GM21619 (cell line): ENCODE results near the gene HRCT1.
"Not testable (repeated sequence)": the region's sequence is repeated elsewhere in the genome, so short reads cannot be mapped to it uniquely, and the experiment has no call there.

Experiments
- ATAC-seq: cut with Tn5 transposase; IDR thresholded peaks from one replicate; pipeline ENCODE4 v1.9.1; 2021; ENCODE audit not compliant: unreplicated experiment

The HRCT1 gene

GRCh38 chr9:35915681-35916294, 9.8 kb downstream of the HRCT1 start:
- ATAC-seq = no peak

GRCh38 chr9:35917261-35917660, 11.3 kb downstream of the HRCT1 start:
- ATAC-seq = no peak

- ATAC-seq = no peak
Observed at GRCh38 chr9:35918780-35919179, 12.8 kb downstream of the HRCT1 start.

GRCh38 chr9:35919212-35920008, 13.4 kb downstream of the HRCT1 start:
- ATAC-seq = no peak

GRCh38 chr9:35920051-35920620, 14.1 kb downstream of the HRCT1 start:
- ATAC-seq = no peak

GRCh38 chr9:35923598-35923926, 17.6 kb downstream of the HRCT1 start:
- no peak for ATAC-seq

GRCh38 chr9:35923927-35924763, 18.1 kb downstream of the HRCT1 start:
- no peak for ATAC-seq

- ATAC-seq = no peak
Observed at GRCh38 chr9:35928591-35929452, 22.8 kb downstream of the HRCT1 start.

GRCh38 chr9:35929453-35929718, 23.4 kb downstream of the HRCT1 start:
- ATAC-seq = no peak

- no peak for ATAC-seq
Observed at GRCh38 chr9:35930521-35930920, 24.5 kb downstream of the HRCT1 start.

- no peak for ATAC-seq
Observed at GRCh38 chr9:35930989-35931388, 25.0 kb downstream of the HRCT1 start.

- no peak for ATAC-seq
Observed at GRCh38 chr9:35932735-35933134, 26.7 kb downstream of the HRCT1 start.

GRCh38 chr9:35933550-35934067, 27.6 kb downstream of the HRCT1 start:
- no peak for ATAC-seq

GRCh38 chr9:35934069-35934468, 28.1 kb downstream of the HRCT1 start:
- ATAC-seq = not testable (repeated sequence)

- ATAC-seq = no peak
Observed at GRCh38 chr9:35935261-35935660, 29.3 kb downstream of the HRCT1 start.

- no peak for ATAC-seq
Observed at GRCh38 chr9:35935755-35936509, 29.9 kb downstream of the HRCT1 start.

GRCh38 chr9:35937227-35937626, 31.2 kb downstream of the HRCT1 start:
- ATAC-seq = no peak

- no peak for ATAC-seq
Observed at GRCh38 chr9:35938474-35939356, 32.7 kb downstream of the HRCT1 start.

GRCh38 chr9:35939679-35940250, 33.8 kb downstream of the HRCT1 start:
- ATAC-seq = no peak
